ENCODE measurements around the gene ZC3H18. TPM values are rescaled to one million over a fixed set of nuclear protein-coding genes. Genes with fewer than 3 reads are reported as not detected.

Gene ZC3H18
- total and polyA plus RNA-seq, 9 donors, result 16.0 to 40.4 (median 30.7) TPM

DNA sequence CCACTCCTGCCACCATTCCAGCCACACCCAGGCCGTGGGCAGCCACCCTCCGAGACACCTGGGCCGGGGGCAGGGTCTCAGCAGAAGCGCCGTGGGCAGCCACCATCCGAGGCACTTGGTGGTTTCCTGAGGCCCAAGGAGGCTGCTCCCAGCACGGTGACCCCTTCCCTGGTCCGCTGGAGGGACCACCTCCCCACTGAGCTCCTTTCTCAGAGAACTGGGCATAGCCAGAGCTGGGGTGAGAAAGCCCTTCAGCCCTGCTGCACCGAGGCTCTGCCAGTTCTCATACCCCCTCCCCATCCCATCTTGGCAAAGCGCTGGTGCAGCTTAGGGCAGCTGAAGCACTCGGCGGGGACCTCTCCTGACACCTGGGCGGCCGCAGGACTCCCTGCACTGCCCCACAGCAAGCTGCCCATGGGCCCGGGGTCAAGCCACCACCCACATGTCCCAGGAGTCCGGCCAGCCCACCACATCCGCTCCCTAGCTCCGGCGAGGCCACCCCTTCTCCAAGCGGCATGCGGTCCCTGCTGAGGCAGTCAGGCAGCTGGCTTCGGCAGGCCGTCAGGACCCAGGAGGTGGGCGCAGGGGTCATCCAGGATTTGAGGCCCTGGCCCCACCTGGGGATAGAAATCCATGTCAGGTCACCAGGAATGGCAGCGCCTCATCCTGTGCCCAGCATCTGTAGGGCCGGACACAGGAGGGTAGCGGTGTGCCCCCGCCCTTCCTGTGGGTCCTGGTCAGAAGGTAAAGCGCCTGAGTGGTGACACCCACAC is 82.0 kb downstream of the ZC3H18 start:
- intact Hi-C loops (cut with DNase I), result no loop called here
- H3K27me3 ChIP-seq, result no peaks in the 10 kb centered on the region
- H3K9me3 ChIP-seq, result no peaks in the 10 kb centered on the region
- H3K36me3 ChIP-seq, result no peaks in the 10 kb centered on the region
- H3K4me1 ChIP-seq (ENCODE audit: insufficient read depth), result no peaks in the 10 kb centered on the region
- H3K4me3 ChIP-seq, result no peak overlapping the region
- 87% methylated on average over 27 to 29 of the region's 29 CpGs for WGBS, 3 donors
- no peak for DNase-seq
- H3K27ac ChIP-seq, result no peak overlapping the region
- TF ChIP-seq POLR2A (IDR thresholded peaks at IDR 0.05), result no peak
- TF ChIP-seq, protein P1, sequence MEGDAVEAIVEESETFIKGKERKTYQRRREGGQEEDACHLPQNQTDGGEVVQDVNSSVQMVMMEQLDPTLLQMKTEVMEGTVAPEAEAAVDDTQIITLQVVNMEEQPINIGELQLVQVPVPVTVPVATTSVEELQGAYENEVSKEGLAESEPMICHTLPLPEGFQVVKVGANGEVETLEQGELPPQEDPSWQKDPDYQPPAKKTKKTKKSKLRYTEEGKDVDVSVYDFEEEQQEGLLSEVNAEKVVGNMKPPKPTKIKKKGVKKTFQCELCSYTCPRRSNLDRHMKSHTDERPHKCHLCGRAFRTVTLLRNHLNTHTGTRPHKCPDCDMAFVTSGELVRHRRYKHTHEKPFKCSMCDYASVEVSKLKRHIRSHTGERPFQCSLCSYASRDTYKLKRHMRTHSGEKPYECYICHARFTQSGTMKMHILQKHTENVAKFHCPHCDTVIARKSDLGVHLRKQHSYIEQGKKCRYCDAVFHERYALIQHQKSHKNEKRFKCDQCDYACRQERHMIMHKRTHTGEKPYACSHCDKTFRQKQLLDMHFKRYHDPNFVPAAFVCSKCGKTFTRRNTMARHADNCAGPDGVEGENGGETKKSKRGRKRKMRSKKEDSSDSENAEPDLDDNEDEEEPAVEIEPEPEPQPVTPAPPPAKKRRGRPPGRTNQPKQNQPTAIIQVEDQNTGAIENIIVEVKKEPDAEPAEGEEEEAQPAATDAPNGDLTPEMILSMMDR (IDR thresholded peaks at IDR 0.05), result no peak
- no peak for TF ChIP-seq EP300 (IDR thresholded peaks at IDR 0.05)

DNA sequence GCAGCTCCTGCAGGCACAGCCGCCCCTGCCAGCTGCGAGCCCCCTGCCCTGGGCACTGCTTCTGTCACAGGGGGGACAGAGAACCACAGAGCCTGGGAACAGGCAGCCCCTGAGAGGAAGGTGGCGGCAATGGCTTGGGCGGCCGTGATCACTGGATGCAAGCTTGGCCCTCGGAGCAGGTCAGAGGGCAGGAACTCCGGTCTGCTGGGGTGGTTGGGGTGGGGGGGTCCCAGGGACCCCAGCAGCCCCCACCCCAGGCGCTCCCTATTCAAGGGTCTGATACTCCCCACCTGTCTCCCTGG is 82.5 kb downstream of the ZC3H18 start:
- intact Hi-C loops (cut with DNase I), result no loop called here
- H3K4me1 ChIP-seq (ENCODE audit: insufficient read depth), result no peaks in the 10 kb centered on the region
- TF ChIP-seq, protein P1 (IDR thresholded peaks at IDR 0.05), result no peak
- TF ChIP-seq EP300 (IDR thresholded peaks at IDR 0.05), result no peak
- TF ChIP-seq POLR2A (IDR thresholded peaks at IDR 0.05), result no peak
- no peaks in the 10 kb centered on the region for H3K27me3 ChIP-seq
- WGBS, 3 donors, result 87 to 94% (median 94%) methylated on average over 6 to 8 of the region's 8 CpGs
- DNase-seq, result no peak
- H3K27ac ChIP-seq, result no peak overlapping the region
- no peak overlapping the region for H3K4me3 ChIP-seq
- no peaks in the 10 kb centered on the region for H3K36me3 ChIP-seq
- no peaks in the 10 kb centered on the region for H3K9me3 ChIP-seq

DNA sequence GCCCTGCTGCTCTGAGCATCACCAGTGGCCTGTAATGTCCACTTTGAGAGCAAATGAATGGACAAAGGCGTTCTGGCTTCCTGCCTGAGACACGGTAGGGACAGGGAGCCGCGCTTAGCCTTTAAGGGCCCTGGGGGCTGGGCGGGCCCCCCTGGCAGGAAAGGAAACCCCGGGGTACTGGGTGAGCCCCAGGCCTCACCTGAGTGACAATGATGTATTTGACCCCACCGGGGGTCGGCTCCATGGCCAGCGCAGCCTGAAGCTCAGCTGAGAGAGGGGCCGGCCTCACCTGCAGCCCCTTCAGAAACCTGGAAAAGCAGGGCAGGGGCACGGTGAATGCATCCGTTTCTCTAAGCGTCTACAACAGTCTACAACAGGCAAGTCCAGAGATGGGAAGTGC is 82.9 kb downstream of the ZC3H18 start:
- Histone ChIP-seq H3K9me3 (no peaks in the 10 kb centered on the region), H3K27ac (no peak overlapping the region), H3K36me3 (no peaks in the 10 kb centered on the region), H3K4me1 (ENCODE audit: insufficient read depth) (no peaks in the 10 kb centered on the region), H3K4me3 (no peak overlapping the region), H3K27me3 (no peaks in the 10 kb centered on the region)
- intact Hi-C loops (cut with DNase I), result no loop called here
- no peak for DNase-seq
- WGBS, 3 donors, result 85 to 86% (median 86%) methylated on average over 13 of the region's 13 CpGs
- no peak for TF ChIP-seq POLR2A (IDR thresholded peaks at IDR 0.05)
- TF ChIP-seq, protein P1 (IDR thresholded peaks at IDR 0.05), result no peak
- TF ChIP-seq EP300 (IDR thresholded peaks at IDR 0.05), result no peak

DNA sequence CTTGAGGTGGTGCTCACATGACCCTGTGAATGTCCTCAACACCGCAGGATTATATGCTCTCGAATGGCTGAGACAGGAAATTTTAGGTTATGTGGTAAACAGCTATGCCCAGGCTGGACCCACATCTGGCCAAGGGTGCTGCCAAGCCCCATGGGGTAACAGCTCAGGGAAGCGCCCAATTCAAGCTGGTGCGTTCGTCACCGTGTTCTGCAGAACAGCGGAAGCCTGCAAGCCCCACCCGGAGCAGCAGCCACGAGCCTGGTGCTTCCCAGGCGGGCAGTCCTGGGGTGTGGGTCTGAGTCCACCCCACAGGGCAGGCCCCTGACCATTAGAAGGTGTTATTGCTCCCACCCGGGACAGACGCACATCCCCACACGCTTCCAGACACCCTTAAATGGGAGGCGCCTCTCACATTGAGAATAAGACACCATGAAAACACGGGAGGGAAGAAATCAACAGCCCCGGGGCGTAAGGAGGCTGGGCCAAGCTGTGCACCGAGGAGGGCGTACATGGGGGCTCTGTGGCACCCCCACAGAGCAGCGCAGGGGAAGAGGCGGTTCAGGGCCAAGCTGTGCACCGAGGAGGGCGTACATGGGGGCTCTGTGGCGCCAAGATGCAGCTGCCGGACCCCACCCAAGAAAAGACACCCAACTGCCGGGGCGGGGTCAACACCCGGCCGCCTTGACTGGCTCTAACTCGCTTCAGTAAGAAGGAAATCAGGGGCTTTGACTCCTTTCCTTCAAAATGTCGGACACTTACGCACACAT is 83.6 kb downstream of the ZC3H18 start:
- Histone ChIP-seq H3K9me3 (no peaks in the 10 kb centered on the region), H3K36me3 (no peaks in the 10 kb centered on the region), H3K27me3 (no peaks in the 10 kb centered on the region), H3K4me1 (ENCODE audit: insufficient read depth) (no peaks in the 10 kb centered on the region), H3K4me3 (no peak overlapping the region), H3K27ac (no peak overlapping the region)
- 81 to 89% (median 83%) methylated on average over 26 to 32 of the region's 32 CpGs for WGBS, 3 donors
- intact Hi-C loops (cut with DNase I), result no loop called here
- no peak for TF ChIP-seq POLR2A (IDR thresholded peaks at IDR 0.05)
- TF ChIP-seq, protein P1 (IDR thresholded peaks at IDR 0.05), result no peak
- no peak for TF ChIP-seq EP300 (IDR thresholded peaks at IDR 0.05)
- no peak for DNase-seq

Data from ovary (tissue), 9 donors.